Right kidney (tissue), 1 donor: ENCODE data around the gene ATP8B3.
A peak's percentile ranks its signal among the peaks of the same experiment; 100 is the strongest.

ENCODE experiments used
- DNase-seq: peaks from one replicate; pipeline ENCODE4 v3.0.0-alpha.2; 2016

ATP8B3 gene

GRCh38 chr19:1851654-1852580, 39.8 kb upstream of the ATP8B3 start:
- DNase-seq, result peak; percentile 70

DNA sequence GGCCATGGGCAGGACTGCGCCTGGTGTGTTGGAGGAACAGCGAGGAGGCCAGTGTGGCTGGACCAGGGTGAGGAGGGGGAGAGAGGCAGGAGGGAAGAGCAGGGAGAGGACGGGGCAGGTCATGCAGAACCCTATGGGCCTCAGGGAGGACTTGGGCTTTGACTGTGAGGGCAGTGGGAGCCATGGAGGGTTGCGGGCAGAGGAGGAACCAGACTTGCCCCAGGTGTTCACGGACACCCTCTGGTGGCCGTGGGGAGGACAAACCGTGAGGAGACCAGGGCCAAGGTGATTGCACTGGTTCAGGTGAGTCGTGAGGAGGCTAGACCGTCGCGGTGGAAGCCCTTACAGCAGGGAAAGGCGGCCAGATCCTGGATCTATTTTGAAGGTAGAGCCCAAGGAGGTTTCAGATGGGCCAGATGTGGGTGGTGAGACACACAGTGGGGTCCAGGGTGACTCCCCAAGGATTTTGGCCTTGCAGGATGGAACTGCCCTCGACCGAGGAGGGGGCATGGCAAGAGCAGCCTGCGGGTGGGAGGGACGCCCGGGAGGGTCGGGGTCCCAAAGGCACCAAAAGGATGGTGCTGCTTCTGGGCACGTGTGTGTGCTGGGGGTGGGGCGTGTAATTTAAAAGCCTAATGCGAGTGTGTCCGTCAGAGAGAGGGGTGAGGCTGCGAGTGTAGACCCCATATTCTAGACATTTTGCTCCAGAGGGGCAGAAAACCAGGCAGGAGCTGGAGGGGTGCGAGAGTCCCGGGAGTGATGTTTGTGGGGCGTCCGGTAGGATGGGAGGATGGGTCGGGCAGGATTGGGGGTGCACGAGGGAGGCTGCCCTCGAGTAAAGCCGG, 39.0 kb upstream of the ATP8B3 start:
- DNase-seq, result no peak

DNA sequence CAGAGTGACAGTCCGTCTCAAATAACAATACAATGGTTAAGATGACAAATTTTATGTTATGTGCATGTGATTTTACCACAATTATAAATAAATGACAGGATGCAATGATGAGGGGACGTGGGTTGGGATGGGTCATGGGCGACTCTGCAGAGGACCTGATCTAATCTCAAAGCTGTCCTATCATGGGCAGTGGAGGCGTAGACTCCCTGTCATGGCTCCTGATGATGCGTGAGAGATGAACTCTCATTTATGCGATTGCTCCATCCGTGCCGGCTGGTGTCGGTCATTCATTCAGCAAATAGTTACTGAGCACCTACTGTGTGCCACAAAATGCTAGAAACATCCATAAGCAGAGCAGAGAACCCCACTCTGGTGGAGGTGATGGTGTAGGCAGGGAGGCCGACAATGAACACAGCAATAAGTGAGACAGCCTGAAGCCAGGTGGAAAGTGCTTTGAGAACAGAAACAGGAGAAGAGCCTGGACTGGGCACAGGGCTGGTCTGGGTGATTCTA, 37.9 kb upstream of the ATP8B3 start:
- no peak for DNase-seq

DNA sequence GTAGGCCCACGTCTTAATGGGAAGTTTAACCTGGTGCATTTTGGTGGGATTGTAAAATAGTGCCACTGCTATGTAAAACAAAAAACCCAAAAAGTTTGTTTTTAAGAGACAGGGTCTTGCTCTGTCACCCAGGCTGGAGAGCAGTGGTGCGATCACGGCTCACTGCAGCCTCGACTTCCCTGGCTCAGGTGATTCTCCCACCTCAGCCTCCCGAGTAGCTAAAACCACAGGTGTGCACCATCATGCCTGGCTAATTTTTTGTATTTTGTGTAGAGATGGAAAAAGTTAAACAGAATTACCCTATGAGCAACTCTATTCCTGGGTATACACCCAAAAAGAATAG, 37.0 kb upstream of the ATP8B3 start:
- no peak for DNase-seq

DNA sequence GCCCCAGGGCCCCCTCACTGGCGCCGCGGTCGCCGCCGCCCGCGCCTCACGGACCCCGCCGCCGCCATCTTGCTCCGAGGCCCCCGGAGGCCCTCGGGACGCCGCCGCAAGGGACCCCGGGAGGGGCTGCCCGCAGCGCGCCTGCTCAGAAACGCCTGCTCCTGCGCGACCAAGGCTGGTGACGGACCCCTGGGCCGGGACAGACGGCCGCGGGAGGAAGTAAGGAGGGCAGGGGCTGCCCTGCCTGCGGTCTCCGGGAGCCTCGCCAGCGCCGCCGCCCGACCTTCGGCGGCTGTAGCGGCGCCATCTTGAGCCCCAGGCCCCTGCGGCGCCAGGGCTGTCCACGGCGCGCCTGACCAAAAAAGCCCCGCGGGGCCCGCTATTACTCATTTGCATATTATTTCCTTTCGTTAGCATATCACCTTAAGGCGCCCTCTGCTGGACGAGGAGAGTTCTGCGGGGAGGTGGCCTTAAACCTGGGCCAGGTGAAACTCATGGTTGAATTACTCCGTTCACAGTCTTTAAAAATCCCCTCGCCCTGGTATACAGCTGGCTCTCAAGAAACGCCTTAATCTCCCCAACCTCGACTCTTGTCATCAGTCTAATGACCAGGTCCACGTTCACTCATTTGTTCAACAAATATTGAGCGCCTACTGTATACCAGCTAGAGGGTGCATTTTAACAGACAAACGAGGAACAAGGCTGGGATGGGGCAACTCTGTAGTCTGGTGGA, 36.5 kb upstream of the ATP8B3 start, which contains the start of gene REXO1:
REXO1 (minus strand) TSS at position 85 of the 733 bp plus-strand sequence. CDS start 125 bp downstream, outside the sequence.
- peak; percentile 100 for DNase-seq

DNA sequence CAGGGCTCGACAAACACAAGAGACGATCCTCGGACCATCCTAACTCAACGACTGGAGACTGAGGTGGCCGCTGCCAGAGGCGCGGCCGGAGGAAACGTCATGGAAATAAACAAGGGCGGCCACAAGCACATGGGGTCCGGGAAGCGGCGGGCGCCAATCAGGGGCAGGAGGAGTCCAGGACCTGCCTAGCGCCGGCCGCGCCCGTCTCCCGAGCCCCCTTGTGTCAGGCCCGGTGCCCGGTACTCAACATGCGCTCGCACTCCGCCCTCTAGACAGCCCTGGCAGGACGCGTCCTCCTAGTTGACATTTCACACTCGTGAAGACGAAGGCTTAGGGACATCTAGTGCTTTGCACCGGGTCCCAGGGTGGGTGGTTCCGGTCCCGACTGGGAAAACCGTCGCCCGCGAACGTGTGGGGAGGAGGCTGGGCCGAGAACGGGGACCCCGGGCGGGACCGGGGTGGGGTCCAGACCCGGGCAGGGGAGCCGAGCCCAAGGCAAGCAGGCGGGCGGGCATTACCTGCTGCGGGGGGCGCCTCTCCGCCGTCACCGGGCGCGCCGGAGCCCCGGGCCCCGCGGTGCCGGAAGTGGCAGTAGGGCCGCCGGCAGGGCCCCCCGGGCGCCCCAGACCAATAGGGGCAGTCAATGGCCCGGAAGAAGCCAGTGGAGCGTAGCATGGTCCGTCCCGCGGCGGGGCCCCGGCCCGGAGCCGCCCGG, 35.8 kb upstream of the ATP8B3 start:
- peak; percentile 40 for DNase-seq

GRCh38 chr19:1847348-1847683, 35.2 kb upstream of the ATP8B3 start:
- no peak for DNase-seq

GRCh38 chr19:1846517-1847204, 34.6 kb upstream of the ATP8B3 start:
- DNase-seq, result no peak

- DNase-seq, result no peak
Observed at GRCh38 chr19:1845642-1846041, 33.6 kb upstream of the ATP8B3 start.

DNA sequence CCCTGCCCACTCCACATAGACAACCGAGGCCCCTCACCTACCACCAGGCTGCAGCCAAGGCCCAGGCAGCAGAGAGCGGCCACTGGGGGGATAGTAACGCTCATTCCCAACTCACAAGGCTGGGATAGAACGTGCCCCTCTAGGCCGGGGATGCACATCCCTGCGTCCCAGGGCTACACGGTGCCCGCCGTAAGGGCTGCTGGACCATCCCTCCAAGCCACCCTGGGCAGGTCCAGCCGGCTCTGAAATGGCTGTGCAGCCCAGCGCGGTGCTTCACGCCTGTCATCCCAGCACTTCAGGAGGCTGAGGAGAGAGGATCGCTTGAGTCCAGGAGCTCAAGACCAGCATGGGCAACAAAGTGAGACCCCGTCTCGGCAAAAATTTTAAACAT, 33.0 kb upstream of the ATP8B3 start:
- DNase-seq, result no peak

GRCh38 chr19:1844513-1845124, 32.5 kb upstream of the ATP8B3 start:
- DNase-seq, result no peak

DNA sequence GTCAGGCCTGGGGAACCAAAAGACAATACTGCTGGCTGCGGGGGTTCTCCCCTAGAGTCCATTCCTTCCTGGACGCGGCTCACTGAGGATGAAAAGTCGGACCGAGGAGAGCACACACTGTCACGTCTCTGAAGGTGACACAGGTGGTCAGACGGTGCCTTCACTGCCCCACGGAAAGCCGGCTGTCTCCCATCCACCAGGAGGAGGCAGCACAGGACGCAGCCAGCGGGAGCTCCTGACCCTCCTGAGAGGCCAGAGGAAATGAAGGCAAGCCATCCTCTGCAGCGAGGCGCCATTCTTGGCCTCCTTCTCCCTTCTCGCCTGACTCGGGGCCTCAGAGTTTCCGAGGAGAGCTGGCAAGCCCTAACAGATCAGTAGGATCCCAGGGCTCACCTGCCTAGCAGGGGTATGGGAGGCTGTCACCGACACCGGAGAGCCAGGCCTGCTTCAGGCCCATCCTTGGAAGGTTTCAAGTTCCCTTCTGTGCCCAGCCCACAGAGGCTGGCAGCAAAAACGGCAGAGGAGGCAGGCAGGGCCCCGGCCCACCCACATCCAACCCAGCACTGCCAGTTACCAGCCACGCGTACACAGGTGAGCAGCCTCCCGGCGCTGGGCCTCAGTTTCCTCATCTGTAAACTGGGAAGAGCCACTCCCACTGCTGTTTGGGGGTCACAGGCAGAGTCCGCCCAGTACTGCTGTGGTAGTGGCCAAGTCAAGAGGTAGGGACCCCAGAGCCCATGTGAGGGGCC, 31.7 kb upstream of the ATP8B3 start:
- no peak for DNase-seq

- no peak for DNase-seq
Observed at GRCh38 chr19:1843116-1843515, 31.0 kb upstream of the ATP8B3 start.

GRCh38 chr19:1841209-1841924, 29.3 kb upstream of the ATP8B3 start:
- DNase-seq, result no peak

DNA sequence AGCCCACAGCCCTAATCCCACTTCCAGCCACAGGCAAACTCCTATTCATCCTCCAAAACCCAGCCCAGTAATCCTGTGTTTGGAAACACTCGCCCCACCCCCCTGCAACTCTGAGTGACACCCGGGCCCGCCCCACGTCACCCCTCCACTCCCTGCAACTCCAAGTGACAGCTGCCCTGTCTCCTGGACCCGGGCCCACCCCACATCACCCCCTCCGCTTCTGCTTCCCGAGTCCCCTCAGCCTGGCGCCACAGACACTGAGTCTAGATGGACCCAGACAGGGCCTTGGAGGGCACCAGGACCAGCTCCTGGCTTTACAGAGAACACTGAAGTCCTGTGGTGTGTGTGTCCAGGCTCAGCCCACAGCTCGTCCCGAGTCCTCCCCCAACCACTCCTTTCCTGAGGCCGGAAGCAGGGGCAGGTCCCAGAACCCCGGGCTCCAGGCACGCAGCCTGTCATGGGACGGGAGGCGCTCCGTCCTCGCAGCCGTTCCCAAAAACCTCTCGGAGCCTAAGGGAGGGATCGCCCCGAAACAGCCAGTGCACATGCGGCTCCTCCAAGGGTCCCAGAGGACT, 28.6 kb upstream of the ATP8B3 start:
- no peak for DNase-seq

GRCh38 chr19:1839658-1840540, 27.8 kb upstream of the ATP8B3 start:
- no peak for DNase-seq

GRCh38 chr19:1837625-1838105, 25.6 kb upstream of the ATP8B3 start:
- peak; percentile 65 for DNase-seq

DNA sequence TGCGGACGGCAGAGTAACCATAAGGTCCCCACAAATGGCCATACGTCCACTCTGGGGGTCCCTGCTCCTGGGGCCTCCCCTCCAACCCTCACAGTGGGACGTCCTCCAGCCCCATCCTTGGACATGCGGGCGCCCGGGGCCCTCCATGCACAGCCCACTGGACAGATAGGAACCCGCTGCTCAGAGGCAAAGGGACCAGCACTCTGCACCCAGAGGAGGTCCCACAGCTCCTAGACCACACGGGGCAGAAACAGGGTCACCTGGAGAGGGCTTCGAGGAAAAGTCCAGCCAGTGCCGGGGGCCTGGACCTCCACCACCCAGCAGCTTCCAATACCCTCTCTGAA, 25.1 kb upstream of the ATP8B3 start:
- no peak for DNase-seq
